ENCODE data around the gene SPDYE2.
"Not testable (repeated sequence)": the region's sequence is repeated elsewhere in the genome, so short reads cannot be mapped to it uniquely, and the experiment has no call there.

The SPDYE2 gene

DNA sequence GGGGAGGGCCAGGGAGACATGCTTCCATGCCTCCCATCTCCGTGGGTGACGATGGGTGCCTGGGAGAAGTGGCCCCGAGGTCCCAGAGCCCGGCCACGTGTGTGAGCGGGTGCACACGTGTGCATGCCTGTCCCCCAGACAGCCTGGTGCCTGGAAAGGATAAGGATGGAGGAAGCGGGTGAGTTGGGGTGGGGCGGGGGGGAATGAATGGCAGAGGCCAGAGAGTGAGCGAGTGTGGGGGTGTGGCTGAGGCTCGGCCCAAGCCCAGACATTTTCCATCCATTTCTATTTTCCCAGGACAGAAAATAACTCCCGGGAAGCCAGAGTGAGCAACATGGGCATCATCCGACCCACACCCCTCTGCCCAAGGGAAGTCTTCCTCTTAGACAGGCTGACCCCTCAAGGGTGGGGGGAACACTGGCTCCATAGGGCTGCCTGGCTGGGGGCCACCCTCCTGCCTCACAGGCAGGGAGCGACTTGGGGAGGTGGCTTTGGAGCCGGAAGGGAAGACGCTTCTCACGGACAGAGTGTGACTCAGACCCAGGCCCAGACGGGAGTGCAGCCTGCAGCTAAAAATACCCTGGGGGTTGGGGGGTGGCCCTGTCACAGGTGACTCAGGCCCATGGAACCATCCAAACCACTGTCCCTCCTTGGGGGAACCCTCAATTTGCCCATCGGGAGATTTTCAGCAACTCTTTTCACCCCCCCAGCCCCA lies 53.6 kb downstream of the SPDYE2 start:
- DNase-seq (ENCODE audit: low read depth): not testable (repeated sequence)

DNA sequence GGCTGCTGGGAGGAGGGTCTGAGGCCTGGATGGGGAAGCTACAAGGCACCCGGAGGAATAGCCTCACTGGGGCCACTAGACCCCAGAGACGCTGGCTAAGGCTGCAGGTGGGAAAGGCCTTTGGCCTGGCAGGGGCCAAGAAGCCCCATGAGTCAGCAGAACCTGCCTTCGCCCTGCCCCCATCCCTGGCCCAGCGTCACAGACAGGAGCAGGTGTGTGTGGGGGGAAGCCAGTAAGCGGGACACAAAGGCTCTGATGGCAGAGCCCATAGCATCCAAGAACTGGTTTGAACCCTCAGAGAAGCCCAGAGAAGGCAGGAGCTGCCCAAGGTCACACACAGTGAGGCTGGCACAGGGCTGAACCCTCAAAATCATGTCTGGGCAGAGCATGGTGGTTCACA lies 55.8 kb downstream of the SPDYE2 start:
- DNase-seq (ENCODE audit: low read depth): not testable (repeated sequence)

GRCh38 chr7:102609734-102610133 lies 58.7 kb downstream of the SPDYE2 start:
- DNase-seq (ENCODE audit: low read depth): not testable (repeated sequence)

- not testable (repeated sequence) for DNase-seq (ENCODE audit: low read depth)
Measured at GRCh38 chr7:102610441-102610840, 59.4 kb downstream of the SPDYE2 start.

GRCh38 chr7:102611013-102611674 lies 60.1 kb downstream of the SPDYE2 start:
- DNase-seq (ENCODE audit: low read depth): not testable (repeated sequence)

- DNase-seq (ENCODE audit: low read depth): not testable (repeated sequence)
Measured at GRCh38 chr7:102611675-102612325, 60.8 kb downstream of the SPDYE2 start.

All from EH (cell line).